Erythroblast (primary cell): Measurements from ENCODE around the gene MDGA2.

Experiments used
- DNase-seq, 2 experiments: peaks; one replicate each; lab custom pipeline; 2025; lab: John Stamatoyannopoulos, UW
- GATA1 ChIP-seq: IDR thresholded peaks from 2 replicates; pipeline ENCODE4 v1.6.1; 2011; ENCODE audit warnings: low read depth, mild to moderate bottlenecking, control low read depth, low read length, moderate library complexity
- POLR2A ChIP-seq: IDR thresholded peaks from 2 replicates; pipeline ENCODE4 v1.6.1; 2011; ENCODE audit warnings: mild to moderate bottlenecking, low read length

The MDGA2 gene

GRCh38 chr14:47675466-47676314 lies at the start of gene MDGA2:
MDGA2 (minus strand) TSS chr14:47675605.
- no peak for TF ChIP-seq GATA1
- DNase-seq = peak in 1 of 2 experiments; percentile 1

- DNase-seq = no peak
- TF ChIP-seq GATA1 (no peak), POLR2A (no peak)
Observed at GRCh38 chr14:47722929-47723693, 47.7 kb upstream of the MDGA2 start.

GRCh38 chr14:47720281-47720680 lies 44.9 kb upstream of the MDGA2 start:
- TF ChIP-seq GATA1 = no peak
- TF ChIP-seq POLR2A = no peak
- DNase-seq = no peak

- TF ChIP-seq GATA1 (no peak), POLR2A (no peak)
- no peak for DNase-seq
Observed at GRCh38 chr14:47715330-47715729, 39.9 kb upstream of the MDGA2 start.

- no peak for DNase-seq
- TF ChIP-seq POLR2A (no peak), GATA1 (no peak)
Observed at GRCh38 chr14:47710581-47710980, 35.2 kb upstream of the MDGA2 start.

GRCh38 chr14:47705683-47706082 lies 30.3 kb upstream of the MDGA2 start:
- TF ChIP-seq GATA1 = no peak
- no peak for TF ChIP-seq POLR2A
- no peak for DNase-seq

GRCh38 chr14:47691829-47692228 lies 16.4 kb upstream of the MDGA2 start:
- no peak for DNase-seq
- no peak for TF ChIP-seq GATA1
- no peak for TF ChIP-seq POLR2A

- DNase-seq = no peak
- no peak for TF ChIP-seq POLR2A
- TF ChIP-seq GATA1 = no peak
Observed at GRCh38 chr14:47678993-47679392, 3.6 kb upstream of the MDGA2 start.

GRCh38 chr14:47678157-47678556 lies 2.8 kb upstream of the MDGA2 start:
- DNase-seq = no peak
- no peak for TF ChIP-seq POLR2A
- TF ChIP-seq GATA1 = no peak

- no peak for DNase-seq
- TF ChIP-seq POLR2A (no peak), GATA1 (no peak)
Observed at GRCh38 chr14:47676315-47676617, 861 bp upstream of the MDGA2 start.

- TF ChIP-seq GATA1 (no peak), POLR2A (no peak)
- DNase-seq = no peak
Observed at GRCh38 chr14:47674543-47675465, 601 bp downstream of the MDGA2 start.

- TF ChIP-seq GATA1 = no peak
- TF ChIP-seq POLR2A = no peak
- DNase-seq = peak in 1 of 2 experiments; percentile 0
Observed at GRCh38 chr14:47674148-47674542, 1.3 kb downstream of the MDGA2 start.

- TF ChIP-seq GATA1 (no peak), POLR2A (no peak)
- no peak for DNase-seq
Observed at GRCh38 chr14:47665337-47666134, 9.9 kb downstream of the MDGA2 start.
